HCEC 1CT (cell line): Measurements from ENCODE around the gene CDKAL1.
"Not testable (repeated sequence)": the region's sequence is repeated elsewhere in the genome, so short reads cannot be mapped to it uniquely, and the experiment has no call there.

Experiments used
- DNase-seq: peaks from one replicate; pipeline ENCODE4 v3.0.0-alpha.2; 2017

The CDKAL1 gene

DNA sequence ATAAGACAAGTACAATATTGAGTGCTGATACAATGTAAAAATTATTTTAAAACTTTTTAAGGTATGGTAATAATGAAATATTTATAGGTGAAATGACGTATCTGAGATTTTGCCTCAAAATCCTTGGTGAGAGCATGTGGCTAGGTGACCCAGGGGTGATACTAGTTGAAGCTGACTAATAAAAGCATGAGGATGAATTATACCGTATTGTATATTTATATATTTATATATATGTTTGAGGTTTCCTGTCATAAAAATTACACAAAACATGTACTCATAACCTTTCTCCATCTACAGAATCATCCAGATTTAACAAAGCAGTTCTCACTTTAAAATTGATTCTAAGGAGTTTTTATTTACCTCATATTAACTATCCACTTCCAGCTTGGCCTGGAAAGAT, 358.1 kb downstream of the CDKAL1 start:
- peak; percentile 55 for DNase-seq

DNA sequence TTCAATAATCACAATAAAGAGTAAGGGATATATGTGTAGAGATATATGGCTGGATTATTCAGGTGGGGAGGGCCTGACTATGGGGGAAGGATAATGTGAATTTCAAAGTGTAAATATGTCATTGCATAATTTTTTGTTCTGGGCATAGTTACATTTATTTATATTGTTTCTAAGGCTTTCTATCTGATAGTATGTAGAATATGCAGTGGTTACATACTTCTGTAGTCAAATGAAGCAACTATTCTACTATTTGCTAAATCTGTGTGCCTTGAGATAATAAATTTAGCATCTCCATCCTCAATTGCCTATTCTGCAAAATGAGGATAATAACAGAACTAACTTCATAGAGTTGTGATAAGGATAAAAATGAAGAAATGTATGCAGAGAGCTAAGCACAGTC, 359.2 kb downstream of the CDKAL1 start:
- DNase-seq, result no peak

DNA sequence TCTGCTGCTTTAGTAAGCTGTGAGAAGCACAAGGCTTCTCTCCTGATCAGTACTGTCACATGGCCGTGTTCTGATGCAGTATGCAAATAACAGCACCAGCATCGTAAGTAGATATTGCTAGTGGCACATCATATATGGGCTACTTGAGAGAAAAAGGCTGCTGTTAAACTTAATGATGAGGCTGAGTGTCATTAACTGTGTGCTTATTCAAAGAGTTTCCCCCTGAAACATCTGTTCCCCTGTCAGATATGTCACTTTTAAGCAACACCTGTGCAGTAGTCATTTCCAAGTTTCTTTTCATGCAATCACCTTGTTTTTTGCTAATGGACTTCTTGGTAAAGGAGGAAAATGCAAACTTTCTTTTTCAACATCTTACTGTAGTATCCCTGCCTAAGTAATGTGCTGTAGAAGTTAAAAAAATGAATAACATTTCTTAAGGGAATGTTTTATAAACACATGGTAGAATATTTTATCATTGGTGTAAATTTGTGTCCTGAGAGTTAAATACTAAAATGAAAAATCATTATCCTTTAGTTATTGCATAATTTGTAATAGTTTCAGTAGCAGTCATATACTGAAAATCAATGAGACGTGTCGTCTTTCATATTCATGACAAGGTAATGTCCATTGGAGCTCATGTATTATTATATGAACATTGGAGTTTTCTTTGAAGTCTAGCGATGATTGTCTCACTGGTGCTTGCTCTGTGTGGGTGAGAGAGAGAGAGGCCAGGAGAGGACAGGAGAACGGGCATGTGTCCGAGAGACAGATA, 366.3 kb downstream of the CDKAL1 start:
- no peak for DNase-seq

DNA sequence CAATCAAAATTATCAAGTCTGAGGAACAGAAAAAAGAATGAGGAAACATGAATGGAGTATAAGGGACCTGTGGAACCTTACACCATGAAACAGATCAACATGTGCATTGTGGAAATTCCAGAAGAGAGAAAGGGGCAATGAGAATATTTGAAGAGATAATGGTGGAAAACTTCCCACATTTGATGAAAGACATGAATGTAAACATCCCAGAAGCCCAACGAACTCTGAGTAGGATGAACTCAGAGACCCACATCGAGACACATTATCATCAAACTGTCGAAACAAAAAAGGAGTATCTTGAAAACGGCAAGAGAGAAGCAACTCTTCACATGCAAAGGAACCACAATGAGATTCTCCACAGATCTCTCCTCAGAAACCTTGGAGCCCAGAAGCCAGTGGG, 371.1 kb downstream of the CDKAL1 start:
- DNase-seq, result no peak

DNA sequence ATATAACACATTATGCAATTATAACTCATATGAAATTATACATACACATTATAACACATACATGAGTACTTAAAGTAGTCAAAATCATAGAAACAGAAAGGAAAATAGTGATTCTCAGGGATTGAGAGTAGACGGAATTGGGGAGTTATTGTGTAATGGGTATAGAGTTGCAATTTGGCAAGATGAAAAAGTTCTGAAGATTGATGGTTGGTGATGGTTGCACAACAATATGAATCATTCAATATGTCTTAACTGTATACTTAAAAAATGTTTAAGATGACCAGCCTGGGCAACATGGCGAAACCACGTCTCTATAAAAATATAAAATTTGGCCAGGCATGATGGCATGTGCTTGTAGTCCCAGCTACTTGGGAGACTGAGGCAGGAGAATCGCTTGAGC, 372.7 kb downstream of the CDKAL1 start:
- DNase-seq, result peak; percentile 90

DNA sequence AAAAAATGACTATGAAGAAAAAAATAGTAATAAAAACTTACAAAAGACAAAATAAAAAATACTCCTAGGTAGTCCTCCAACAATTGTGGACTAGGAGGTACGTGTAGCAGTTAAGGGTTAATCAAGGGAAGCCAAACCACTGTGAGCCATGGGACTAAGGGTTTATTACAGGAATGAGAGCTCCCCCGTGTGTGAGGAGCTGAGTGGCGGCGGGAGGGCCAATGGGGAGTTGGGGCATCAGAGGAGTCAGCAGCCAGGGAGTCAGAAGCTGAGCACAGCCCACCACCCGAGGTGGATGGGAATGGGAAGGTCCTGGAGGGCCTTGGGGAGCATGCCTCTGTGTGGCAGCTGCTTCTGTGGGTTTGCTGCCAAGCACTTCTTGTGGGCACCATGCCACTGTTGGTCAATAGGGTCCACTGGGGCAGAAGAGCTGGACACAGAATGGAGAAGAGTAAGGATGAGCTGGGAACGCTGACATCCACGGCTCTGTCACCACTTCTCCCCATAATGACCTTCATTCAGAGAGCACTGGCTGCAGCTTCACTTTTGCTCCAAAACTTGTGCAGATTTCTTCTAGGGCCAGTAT, 373.3 kb downstream of the CDKAL1 start:
- no peak for DNase-seq

DNA sequence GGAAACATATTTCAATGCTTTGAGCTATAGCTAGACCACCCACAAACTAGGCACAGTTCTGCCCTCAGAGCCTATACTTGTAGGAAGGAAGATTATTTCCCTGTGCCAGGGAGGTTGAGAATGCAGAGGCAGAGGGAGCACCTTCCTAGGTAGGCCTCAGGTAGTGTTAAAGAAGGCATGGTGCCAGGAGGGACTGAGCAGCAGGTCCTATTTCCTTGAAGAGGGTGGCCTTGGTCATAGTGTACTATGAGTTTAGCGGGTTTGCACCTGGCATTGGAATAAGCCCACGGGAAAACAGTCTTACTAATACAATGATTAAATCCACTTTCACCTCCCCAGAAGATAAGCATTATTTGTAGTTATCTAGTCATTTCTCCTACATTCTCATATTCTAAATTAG, 375.4 kb downstream of the CDKAL1 start:
- no peak for DNase-seq

DNA sequence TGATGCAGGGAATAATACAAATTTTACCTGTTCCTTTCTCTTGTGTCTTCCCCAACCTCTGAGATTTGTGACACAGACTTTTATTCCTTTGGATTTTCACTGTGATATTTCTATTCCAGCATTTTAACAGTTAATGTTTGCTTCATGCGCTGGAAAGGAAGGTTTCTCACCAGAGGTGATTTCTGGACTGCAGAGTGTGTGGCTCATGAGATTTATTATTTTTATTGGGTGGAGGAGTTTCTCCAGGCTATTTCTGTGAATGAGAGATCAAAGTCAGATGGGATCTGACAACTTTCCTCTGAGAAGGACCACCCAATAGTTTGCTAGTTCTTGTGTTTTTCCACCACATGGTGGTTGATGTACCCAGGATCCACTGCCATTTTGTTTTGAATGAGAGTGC, 377.5 kb downstream of the CDKAL1 start:
- DNase-seq, result no peak

DNA sequence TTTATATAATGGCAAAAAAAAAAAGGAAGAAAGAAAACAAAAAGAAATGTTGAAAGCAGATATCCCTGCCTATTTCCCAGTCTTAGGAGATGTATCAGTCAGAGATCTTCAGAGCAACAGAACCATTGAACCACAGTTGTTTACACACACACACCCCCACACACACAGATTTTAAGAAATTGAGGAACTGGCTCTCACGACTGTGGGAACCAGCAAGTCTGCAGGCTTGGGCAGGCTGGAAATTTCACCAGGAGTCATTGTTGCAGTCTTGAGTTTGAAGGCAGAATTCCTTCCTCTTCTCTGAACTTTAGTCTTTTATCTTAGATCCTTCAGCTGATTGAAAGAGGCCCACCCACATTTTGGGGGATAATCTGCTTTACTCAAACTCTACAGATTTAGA, 380.9 kb downstream of the CDKAL1 start:
- no peak for DNase-seq

DNA sequence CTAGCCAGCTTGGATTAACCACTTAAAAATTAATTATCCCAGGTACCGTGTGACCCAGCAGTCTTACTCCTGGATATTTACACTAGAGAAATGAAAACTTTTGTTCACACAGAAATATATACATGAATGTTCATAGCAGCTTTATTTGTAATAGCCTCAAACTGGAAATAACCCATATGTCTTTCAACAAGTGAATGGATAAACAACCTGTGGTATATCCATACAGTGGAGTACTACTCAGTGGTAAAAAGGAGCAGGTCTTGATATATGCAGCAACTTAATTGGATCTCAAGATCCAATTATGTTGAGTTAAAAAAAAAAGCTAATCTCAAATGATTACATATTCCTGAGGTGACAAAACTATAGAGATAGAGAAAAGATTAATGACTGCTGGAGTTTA, 381.4 kb downstream of the CDKAL1 start:
- DNase-seq, result no peak

DNA sequence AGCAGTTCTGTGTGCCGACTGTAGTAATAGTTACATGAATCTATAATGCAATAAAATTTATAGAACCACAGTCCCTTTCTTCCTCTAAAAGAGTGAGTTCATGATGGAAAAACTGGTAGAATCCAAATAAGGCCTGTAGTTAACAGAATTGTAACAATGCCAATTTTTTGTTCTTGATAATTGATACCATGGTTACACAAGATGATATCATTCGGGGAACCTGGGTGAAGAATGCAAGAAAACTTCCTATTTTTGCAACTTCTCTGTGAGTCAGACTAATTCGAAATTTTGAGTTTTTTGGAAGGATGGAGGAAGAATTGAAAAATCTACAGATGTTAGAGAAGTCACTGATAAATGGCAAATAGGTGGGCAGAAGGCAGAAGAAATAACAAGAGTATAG, 381.8 kb downstream of the CDKAL1 start:
- DNase-seq, result peak; percentile 75

DNA sequence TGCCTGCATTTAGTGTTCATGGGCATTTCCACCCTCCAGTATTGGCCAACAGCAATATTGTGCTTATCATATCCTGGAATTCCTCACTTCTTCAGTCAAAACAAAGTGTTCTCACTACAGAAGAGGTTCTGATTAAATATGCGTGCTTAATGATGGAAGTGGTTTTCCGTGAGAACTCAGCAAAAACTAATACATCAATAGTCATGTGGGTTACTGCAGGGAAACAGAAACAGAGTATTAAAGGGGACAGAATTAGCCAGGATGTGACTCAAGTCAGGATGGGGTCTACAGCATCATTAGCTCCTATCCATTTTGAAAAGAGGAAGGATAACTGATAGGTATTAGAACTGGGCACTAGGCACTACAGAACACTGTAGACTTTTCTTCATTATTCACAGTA, 384.6 kb downstream of the CDKAL1 start:
- no peak for DNase-seq

DNA sequence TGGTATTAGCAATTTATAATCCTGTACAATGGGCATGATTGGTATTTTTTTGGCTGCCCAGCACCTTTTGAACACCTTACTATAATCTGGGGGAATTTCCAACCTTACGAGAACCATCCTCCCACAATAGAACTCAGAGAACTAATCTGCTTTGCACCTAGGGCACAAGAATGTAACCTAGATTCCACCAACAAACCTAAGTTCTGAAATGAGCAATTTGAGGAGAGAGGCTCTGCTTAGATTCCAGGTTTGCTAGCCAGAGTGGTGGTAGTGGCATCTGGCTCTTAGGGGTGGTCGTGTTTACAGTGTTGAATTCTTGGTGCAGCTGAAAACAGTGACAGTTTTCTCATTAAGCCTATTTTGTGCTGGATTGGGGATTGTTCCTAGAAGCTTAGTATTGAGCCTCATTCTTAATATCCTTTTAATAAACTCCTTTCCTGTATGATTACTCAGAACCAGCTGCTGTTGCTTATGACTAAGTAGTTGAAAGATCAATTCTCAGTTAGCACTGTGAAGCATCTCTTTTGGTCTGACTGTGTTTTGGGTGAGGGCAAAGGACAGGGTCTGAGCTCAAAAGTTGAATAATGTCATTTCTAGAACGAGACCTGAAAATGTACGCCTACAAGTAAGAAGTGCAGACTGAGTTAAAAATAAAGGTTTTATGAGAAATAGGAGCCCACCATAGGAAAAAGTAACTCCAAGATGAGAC, 385.6 kb downstream of the CDKAL1 start:
- peak; percentile 74 for DNase-seq

DNA sequence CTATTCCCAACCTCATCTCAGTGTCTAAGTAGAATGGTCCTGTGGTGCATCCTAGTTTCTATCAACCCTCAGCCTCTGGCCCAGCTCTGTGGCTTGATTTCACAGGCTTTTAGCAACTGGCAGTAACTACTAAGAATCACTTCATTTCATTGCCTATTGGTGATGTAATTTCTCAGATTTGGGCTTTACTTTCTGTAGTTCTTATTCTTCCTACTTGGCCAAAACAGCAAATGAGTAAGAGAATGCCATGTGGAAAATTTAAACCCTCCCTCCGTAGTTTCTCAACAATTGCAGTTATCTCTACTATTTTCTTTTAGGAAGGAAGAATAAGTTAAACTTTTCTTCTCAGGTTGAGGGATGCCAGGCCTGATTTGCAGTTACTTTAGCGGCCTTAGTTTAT, 387.3 kb downstream of the CDKAL1 start:
- DNase-seq, result peak; percentile 15

DNA sequence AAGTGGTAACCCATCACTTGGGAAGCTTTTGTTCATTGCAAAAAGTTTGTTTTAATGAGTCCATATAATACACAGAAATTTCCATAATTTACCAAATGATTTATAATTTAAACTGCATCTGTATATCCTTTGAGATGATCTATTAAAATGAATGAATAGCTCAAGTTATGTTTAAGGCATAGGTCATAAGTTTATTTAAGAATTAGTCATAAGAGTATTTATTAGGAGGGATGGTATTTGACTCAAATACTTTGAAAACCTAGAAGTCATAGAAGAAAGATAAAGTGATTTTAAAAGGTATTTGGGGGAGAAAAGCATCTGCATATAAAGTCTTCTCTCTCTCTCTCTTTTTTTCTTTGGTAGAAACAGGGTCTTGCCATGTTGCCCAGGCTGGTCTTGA, 388.5 kb downstream of the CDKAL1 start:
- peak; percentile 32 for DNase-seq

DNA sequence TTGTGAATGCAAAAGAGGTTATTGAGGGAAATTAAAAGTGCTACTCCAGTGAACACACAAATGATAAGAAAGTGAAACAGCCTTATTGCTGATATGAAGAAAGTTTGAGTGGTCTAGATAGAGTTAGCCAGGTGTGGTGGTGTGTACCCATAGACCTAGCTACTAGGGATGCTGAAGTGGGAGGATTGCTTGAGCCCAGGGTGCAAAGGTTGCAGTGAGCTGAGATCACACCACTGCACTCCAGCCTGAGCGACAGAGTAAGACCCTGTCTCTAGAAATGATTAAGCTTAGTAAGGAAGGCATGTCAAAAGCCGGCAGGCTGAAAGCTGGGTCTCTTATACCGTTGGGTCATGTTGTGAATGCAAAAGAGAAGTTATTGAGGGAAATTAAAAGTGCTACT, 389.8 kb downstream of the CDKAL1 start:
- DNase-seq, result not testable (repeated sequence)

DNA sequence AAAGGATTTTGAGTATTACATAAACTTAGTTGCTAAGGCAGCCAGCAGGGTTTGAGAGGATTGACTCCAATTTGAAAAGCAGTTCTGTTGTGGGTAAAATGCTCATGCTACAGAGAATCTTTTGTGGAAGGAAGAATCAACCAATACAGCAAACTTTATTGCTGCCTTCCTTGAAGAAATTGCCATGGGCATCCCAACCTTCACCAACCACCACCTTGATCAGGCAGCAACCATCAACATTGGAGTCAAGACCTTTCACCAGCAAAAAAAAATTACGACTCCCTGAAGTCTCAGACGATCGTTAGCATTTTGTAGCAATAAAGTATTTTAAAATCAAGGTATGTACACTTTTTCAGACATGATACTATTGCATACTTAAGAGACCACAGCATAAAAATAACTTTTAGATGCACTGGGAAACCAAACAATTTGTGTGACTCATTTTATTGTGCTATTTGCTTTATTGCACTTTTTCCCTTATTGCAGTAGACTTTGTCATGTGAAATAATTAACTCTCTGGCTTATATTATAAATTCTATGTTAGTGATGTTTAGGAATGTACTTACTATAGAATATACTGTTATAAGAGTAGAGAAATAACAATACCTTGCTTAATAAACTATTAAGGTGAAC, 390.8 kb downstream of the CDKAL1 start:
- peak; percentile 17 for DNase-seq

DNA sequence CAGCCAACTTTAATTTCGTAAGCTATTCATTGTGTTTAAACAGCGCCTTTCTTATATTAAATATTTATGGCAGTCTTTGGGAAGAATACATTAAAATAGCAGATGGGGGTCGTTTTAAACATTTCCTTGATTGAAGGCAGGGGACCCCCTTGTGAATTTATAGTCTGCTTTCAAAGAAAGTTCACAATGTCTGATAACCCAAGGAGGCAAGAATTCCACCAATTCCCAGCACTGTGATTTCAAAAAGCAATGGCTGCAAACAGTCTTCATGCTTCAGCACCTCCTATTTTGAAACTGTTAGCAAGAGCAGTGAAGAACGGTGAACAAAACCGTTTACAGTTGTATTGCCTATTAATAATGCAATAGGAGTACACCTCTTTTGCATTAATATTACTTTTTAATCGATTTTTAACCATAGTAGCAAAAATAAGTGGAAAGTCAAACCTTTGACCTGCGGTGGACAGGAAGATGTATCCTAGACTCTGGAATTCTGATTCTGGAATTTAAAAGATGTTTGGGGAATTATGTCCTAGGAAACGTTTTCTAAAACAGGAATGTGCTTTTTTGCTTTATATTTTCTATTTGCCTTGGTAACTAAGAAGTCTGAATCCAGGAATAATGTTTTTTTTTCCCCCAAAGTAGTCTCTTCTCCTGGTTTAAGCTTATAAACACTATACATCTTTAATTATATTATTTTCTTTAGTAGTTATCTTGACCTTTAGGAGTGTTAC, 393.0 kb downstream of the CDKAL1 start:
- DNase-seq, result no peak

DNA sequence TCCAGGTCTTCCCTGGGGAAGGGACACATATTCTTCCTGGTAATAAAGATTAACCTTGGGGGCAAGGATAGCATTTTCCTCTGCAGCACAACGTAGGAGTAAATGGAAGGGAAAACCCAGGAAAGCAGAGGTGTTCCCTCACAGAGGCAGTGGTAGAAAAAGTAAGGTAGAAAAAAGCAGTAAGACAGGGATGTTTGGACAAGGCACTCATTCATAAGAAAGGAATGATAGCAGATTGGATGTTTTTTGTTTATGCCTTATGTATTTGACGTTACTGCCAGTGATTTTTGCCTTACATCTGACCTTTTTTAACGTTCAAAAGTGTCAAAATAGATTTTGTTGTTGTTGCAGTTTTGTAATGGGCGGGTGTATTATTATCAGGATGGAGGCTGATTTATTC, 395.0 kb downstream of the CDKAL1 start:
- DNase-seq, result peak; percentile 20

DNA sequence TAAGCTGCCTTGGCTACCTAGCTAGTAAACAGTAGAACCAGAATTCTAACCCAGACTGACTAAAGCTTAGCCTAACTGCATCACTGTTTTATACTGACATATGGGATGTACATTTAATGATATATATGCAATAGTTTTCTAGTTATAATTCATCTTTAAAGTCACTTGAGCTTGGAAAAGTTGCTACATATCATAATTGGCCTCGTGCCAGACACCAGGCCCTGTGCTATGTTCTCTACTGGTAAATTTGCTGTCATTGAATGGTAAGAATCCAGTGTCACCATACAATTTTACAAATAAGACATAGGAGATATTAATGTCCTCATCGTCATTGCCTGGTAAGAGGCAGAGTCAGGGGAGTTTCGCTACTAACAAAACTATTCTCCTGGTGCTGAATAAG, 396.8 kb downstream of the CDKAL1 start:
- no peak for DNase-seq

DNA sequence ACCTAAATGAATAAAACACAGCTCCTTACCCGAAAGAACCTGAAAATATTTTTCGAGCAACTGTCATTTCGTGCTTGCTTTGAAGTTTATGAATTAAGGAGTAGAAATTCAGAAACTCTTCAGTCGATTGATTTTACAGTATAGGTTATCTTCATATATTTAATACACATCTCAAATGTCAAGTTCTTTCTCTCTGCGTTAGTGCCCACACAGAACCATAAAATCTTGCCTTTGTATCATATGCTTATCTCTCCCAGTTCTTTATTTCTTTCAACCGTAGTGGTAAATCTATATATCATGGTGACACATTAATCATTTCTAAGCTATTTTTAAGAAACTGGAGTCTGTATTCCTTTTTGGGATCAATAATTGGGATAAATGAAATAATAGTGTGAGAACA, 397.5 kb downstream of the CDKAL1 start:
- DNase-seq, result no peak

DNA sequence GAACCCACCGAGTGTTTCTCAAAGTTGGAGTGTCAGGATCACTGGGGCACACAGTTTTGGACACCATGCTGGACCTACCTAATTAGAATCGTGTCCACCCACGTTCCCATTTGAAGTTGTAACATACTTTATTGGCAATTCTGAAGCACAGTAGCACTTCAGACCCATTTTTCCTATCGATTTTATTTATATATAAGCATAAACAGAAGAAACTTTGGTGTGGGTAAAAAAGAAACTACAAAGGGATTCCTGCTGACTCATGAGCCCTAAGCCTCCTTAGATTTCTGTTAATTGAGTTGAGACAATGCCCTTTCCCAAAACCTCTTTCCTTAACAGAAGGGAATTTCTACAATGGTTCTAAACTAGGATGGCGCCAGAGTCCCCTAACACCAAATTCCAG, 398.0 kb downstream of the CDKAL1 start:
- DNase-seq, result no peak
